Lower leg skin (tissue), 4 donors: ENCODE results near the gene CENPU. TPM values are rescaled to one million over a fixed set of nuclear protein-coding genes. Genes with fewer than 3 reads are reported as not detected.

Experiments used
- DNase-seq, 2 donors: peaks; one replicate each; pipeline ENCODE4 v3.0.0-alpha.2; 2019; ENCODE audit warnings: low spot score in 2 of 2
- H3K4me3 ChIP-seq: fragments of 200-600 bp; sonication (generic); 2 replicates; pipeline ENCODE4 v1.5.1; 2017; ENCODE audit warnings: mild to moderate bottlenecking, low read depth; ENCODE audit not compliant: poor library complexity, severe bottlenecking
- CTCF ChIP-seq, 3 donors: fragments of 450-650 bp; IDR thresholded peaks; one replicate each; pipeline ENCODE4 v1.5.1; 2016; ENCODE audit warnings: antibody characterized with exemption in 3 of 3, mild to moderate bottlenecking in 3 of 3, moderate library complexity in 2 of 3
- POLR2A ChIP-seq, 2 donors: fragments of 450-650 bp; IDR thresholded peaks; one replicate each; pipeline ENCODE4 v1.6.1; 2016 to 2017; ENCODE audit warnings: antibody characterized with exemption in 2 of 2, mild to moderate bottlenecking in 1 of 2, moderate library complexity in 1 of 2
- WGBS, 2 donors: methylation state at CpG; one replicate each; pipeline ENCODE4 v1.1.5; 2018; 5-methylcytosine and 5-hydroxymethylcytosine counted together
- intact Hi-C: fragments of 100-400 bp; cut with DNase I; formaldehyde crosslinking; loops from one replicate; pipeline ENCODE4 v1.15.0; 2023; ENCODE audit warnings: low total_unique reads
- total RNA-seq, 4 donors: library from RNA; depleted of rRNA; stranded (reverse); fragments of >200 nt; gene quantifications; one replicate each; pipeline ENCODE4 v1.1.0, GENCODE V29; 2016

The CENPU gene
- total RNA-seq, 4 donors from 2014 or later = 9.2 to 14.8 (median 12.3) TPM

GRCh38 chr4:184760681-184761080 lies 26.8 kb upstream of the CENPU start:
- H3K4me3 ChIP-seq = no peak overlapping the region
- DNase-seq = no peak
- 81 to 89% methylated on average over 5 of the region's 5 CpGs for WGBS, 2 donors
- intact Hi-C loops = no loop called here
- no peak for TF ChIP-seq CTCF (IDR thresholded peaks at IDR 0.05)
- no peak for TF ChIP-seq POLR2A (IDR thresholded peaks at IDR 0.05)

GRCh38 chr4:184757810-184758209 lies 23.9 kb upstream of the CENPU start:
- TF ChIP-seq CTCF (IDR thresholded peaks at IDR 0.05) = no peak
- no peak for TF ChIP-seq POLR2A (IDR thresholded peaks at IDR 0.05)
- no peak for DNase-seq
- H3K4me3 ChIP-seq = no peak overlapping the region
- intact Hi-C loops = no loop called here
- WGBS, 2 donors = 34 to 68% methylated on average over 2 of the region's 2 CpGs

- H3K4me3 ChIP-seq = no peak overlapping the region
- 65 to 73% methylated on average over 6 of the region's 6 CpGs for WGBS, 2 donors
- TF ChIP-seq CTCF (IDR thresholded peaks at IDR 0.05) (no peak), POLR2A (IDR thresholded peaks at IDR 0.05) (no peak)
- intact Hi-C loops = no loop called here
- DNase-seq = no peak
Observed at GRCh38 chr4:184756399-184756798, 22.5 kb upstream of the CENPU start.

GRCh38 chr4:184755278-184755677 lies 21.4 kb upstream of the CENPU start:
- TF ChIP-seq POLR2A (IDR thresholded peaks at IDR 0.05) (no peak), CTCF (IDR thresholded peaks at IDR 0.05) (no peak)
- 69 to 78% methylated on average over 6 of the region's 6 CpGs for WGBS, 2 donors
- H3K4me3 ChIP-seq = no peak overlapping the region
- intact Hi-C loops = no loop called here
- DNase-seq = no peak

- no peak for DNase-seq
- H3K4me3 ChIP-seq = no peak overlapping the region
- 61 to 76% methylated on average over 9 of the region's 9 CpGs for WGBS, 2 donors
- TF ChIP-seq CTCF (IDR thresholded peaks at IDR 0.05) = no peak
- TF ChIP-seq POLR2A (IDR thresholded peaks at IDR 0.05) = no peak
- intact Hi-C loops = loop anchor here (5.0 kb wide), 1 partner anchor 1930 kb away; no protein-coding TSS in a partner anchor
Observed at GRCh38 chr4:184752496-184753275, 18.8 kb upstream of the CENPU start.

GRCh38 chr4:184751585-184751956 lies 17.7 kb upstream of the CENPU start:
- TF ChIP-seq CTCF (IDR thresholded peaks at IDR 0.05) = no peak
- no peak for TF ChIP-seq POLR2A (IDR thresholded peaks at IDR 0.05)
- H3K4me3 ChIP-seq = no peak overlapping the region
- 72 to 75% methylated on average over 6 of the region's 6 CpGs for WGBS, 2 donors
- intact Hi-C loops = loop anchor here (5.0 kb wide), 1 partner anchor 1929 kb away; no protein-coding TSS in a partner anchor
- DNase-seq = no peak
